ENCODE results near the gene KCNK13. TPM values are rescaled to one million over a fixed set of nuclear protein-coding genes. Genes with fewer than 3 reads are reported as not detected.

Gene KCNK13
- polyA plus RNA-seq, 1 of the 3 experiments (the other 2 are of a cell fraction): not detected

DNA sequence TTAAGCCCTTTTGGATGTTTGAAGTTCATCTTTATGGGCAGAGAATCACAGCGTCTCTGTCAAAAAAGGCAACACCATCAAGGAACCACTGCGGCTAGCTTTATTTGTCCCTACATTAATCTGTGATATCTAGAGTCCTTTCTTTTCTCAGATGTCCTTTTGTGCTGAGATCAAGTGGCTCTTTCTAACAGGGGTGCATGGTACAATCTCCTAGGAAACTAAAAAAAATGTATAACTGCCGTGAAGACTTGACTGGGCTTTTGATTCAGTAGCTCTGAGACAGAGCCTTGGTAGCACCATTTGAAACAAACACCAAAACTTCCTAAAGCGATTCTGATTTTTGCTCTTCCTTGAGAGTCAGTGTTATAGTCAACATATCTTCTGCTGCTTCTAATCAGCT, 33.3 kb downstream of the KCNK13 start:
- no peaks in the 10 kb centered on the region for H4K20me1 ChIP-seq (ENCODE audit: insufficient read depth)
- no peak overlapping the region for H2AFZ ChIP-seq (ENCODE audit: low read depth)
- CTCF ChIA-PET: interaction anchor here (1.6 to 1.7 kb wide), 2 partner anchors 14 to 15 kb away, joined by 6 read pairs; no protein-coding TSS in a partner anchor
- H3K9me3 ChIP-seq: no peaks in the 10 kb centered on the region
- peaks cover 0 to 3% of the 10 kb centered on the region in 2 experiments; a peak in 1 of 4 replicates for H3K4me1 ChIP-seq (ENCODE audit: control insufficient read depth in 1 of 2, insufficient read depth in 2 of 2, low read depth in 1 of 2, low read length in 1 of 2)
- H3K9me2 ChIP-seq: no peaks in the 10 kb centered on the region
- WGBS (ENCODE audit: low lambda C conversion rate): 62% methylated on average over 4 of the region's 4 CpGs
- no peak overlapping the region for H3K9ac ChIP-seq
- H3F3A ChIP-seq (replicated peaks; ENCODE audit: insufficient read depth): no peaks in the 10 kb centered on the region
- no peak for DNase-seq
- no peak overlapping the region for H3K4me2 ChIP-seq
- H3K36me3 ChIP-seq (replicated peaks in 1 of 2; ENCODE audit: control insufficient read depth in 1 of 2, insufficient read depth in 2 of 2, low read length in 1 of 2): no peaks in the 10 kb centered on the region
- TF ChIP-seq, protein P1, sequence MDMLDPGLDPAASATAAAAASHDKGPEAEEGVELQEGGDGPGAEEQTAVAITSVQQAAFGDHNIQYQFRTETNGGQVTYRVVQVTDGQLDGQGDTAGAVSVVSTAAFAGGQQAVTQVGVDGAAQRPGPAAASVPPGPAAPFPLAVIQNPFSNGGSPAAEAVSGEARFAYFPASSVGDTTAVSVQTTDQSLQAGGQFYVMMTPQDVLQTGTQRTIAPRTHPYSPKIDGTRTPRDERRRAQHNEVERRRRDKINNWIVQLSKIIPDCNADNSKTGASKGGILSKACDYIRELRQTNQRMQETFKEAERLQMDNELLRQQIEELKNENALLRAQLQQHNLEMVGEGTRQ (IDR thresholded peaks at IDR 0.05; ENCODE audit: borderline replicate concordance, low read depth, low read length): no peak
- no peak for TF ChIP-seq FOXM1 (IDR thresholded peaks at IDR 0.05; ENCODE audit: low read depth)
- no peak for TF ChIP-seq JUND (IDR thresholded peaks at IDR 0.05)
- TF ChIP-seq EP300 (IDR thresholded peaks at IDR 0.05; ENCODE audit: borderline replicate concordance in 1 of 2, low read depth in 1 of 2, low read length in 1 of 2): no peak
- TF ChIP-seq YY1 (IDR thresholded peaks at IDR 0.05; ENCODE audit: low read depth): no peak
- TF ChIP-seq ELF1 (IDR thresholded peaks at IDR 0.05): no peak
- TF ChIP-seq, protein P2, sequence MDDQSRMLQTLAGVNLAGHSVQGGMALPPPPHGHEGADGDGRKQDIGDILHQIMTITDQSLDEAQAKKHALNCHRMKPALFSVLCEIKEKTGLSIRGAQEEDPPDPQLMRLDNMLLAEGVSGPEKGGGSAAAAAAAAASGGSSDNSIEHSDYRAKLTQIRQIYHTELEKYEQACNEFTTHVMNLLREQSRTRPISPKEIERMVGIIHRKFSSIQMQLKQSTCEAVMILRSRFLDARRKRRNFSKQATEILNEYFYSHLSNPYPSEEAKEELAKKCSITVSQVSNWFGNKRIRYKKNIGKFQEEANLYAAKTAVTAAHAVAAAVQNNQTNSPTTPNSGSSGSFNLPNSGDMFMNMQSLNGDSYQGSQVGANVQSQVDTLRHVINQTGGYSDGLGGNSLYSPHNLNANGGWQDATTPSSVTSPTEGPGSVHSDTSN (IDR thresholded peaks at IDR 0.05): no peak
- no peak for TF ChIP-seq SIN3A (IDR thresholded peaks at IDR 0.05; ENCODE audit: borderline replicate concordance, low read depth, low read length)
- TF ChIP-seq, protein P3, sequence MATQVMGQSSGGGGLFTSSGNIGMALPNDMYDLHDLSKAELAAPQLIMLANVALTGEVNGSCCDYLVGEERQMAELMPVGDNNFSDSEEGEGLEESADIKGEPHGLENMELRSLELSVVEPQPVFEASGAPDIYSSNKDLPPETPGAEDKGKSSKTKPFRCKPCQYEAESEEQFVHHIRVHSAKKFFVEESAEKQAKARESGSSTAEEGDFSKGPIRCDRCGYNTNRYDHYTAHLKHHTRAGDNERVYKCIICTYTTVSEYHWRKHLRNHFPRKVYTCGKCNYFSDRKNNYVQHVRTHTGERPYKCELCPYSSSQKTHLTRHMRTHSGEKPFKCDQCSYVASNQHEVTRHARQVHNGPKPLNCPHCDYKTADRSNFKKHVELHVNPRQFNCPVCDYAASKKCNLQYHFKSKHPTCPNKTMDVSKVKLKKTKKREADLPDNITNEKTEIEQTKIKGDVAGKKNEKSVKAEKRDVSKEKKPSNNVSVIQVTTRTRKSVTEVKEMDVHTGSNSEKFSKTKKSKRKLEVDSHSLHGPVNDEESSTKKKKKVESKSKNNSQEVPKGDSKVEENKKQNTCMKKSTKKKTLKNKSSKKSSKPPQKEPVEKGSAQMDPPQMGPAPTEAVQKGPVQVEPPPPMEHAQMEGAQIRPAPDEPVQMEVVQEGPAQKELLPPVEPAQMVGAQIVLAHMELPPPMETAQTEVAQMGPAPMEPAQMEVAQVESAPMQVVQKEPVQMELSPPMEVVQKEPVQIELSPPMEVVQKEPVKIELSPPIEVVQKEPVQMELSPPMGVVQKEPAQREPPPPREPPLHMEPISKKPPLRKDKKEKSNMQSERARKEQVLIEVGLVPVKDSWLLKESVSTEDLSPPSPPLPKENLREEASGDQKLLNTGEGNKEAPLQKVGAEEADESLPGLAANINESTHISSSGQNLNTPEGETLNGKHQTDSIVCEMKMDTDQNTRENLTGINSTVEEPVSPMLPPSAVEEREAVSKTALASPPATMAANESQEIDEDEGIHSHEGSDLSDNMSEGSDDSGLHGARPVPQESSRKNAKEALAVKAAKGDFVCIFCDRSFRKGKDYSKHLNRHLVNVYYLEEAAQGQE (IDR thresholded peaks at IDR 0.05; ENCODE audit: low read depth, low read length): no peak
- no peak for TF ChIP-seq RAD21 (IDR thresholded peaks at IDR 0.05; ENCODE audit: low read length)
- TF ChIP-seq, protein P4, sequence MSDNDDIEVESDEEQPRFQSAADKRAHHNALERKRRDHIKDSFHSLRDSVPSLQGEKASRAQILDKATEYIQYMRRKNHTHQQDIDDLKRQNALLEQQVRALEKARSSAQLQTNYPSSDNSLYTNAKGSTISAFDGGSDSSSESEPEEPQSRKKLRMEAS (IDR thresholded peaks at IDR 0.05; ENCODE audit: low read depth): no peak
- TF ChIP-seq POLR2AphosphoS5 (IDR thresholded peaks at IDR 0.05; ENCODE audit: low read depth, low read length): no peak
- no peak for TF ChIP-seq TCF12 (IDR thresholded peaks at IDR 0.05)
- TF ChIP-seq TEAD4 (IDR thresholded peaks at IDR 0.05; ENCODE audit: borderline replicate concordance, insufficient read depth): no peak
- no peak for TF ChIP-seq NFIC (IDR thresholded peaks at IDR 0.05; ENCODE audit: borderline replicate concordance)
- TF ChIP-seq, protein P5, sequence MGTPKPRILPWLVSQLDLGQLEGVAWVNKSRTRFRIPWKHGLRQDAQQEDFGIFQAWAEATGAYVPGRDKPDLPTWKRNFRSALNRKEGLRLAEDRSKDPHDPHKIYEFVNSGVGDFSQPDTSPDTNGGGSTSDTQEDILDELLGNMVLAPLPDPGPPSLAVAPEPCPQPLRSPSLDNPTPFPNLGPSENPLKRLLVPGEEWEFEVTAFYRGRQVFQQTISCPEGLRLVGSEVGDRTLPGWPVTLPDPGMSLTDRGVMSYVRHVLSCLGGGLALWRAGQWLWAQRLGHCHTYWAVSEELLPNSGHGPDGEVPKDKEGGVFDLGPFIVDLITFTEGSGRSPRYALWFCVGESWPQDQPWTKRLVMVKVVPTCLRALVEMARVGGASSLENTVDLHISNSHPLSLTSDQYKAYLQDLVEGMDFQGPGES (IDR thresholded peaks at IDR 0.05; ENCODE audit: low read depth, low read length): no peak
- no peak for TF ChIP-seq FOXJ3 (CRISPR knock-in tag; IDR thresholded peaks at IDR 0.05)
- no peak overlapping the region for H3K27ac ChIP-seq (ENCODE audit: low read depth in 2 of 2, low read length in 1 of 2)
- POLR2A ChIA-PET: no interaction called here
- no peaks in the 10 kb centered on the region; the same call in 1 of the 2 replicates for H3K27me3 ChIP-seq (ENCODE audit: insufficient read depth)
- H3K4me3 ChIP-seq (ENCODE audit: low read depth in 2 of 2, low read length in 1 of 2): no peak overlapping the region
- no peaks in the 10 kb centered on the region for H3K79me2 ChIP-seq (ENCODE audit: insufficient read depth)

Measured in SK-N-SH (cell line).